Spinal cord (tissue), 10 donors: ENCODE results near the gene MARCHF11. TPM values are rescaled to one million over a fixed set of nuclear protein-coding genes. Genes with fewer than 3 reads are reported as not detected.

ENCODE experiments used
- DNase-seq, 6 donors: peaks; one replicate each; pipeline versions ENCODE4 v3.0.0 to v3.0.0-alpha.2; 2013 to 2015; ENCODE audit warnings: low spot score in 6 of 6, low read depth in 4 of 6
- H3K27ac ChIP-seq: one replicate; pipeline ENCODE4 v1.5.1; 2013; ENCODE audit warnings: low read depth, low read length, control low read depth
- H3K27me3 ChIP-seq: one replicate; pipeline ENCODE4 v1.6.1; 2013; ENCODE audit warnings: low read length; ENCODE audit not compliant: control insufficient read depth, insufficient read depth
- H3K36me3 ChIP-seq: one replicate; pipeline ENCODE4 v1.6.1; 2013; ENCODE audit warnings: low read length; ENCODE audit not compliant: control insufficient read depth, insufficient read depth
- H3K4me1 ChIP-seq: one replicate; pipeline ENCODE4 v1.6.1; 2013; ENCODE audit warnings: low read length; ENCODE audit not compliant: control insufficient read depth, insufficient read depth
- H3K4me3 ChIP-seq: one replicate; pipeline ENCODE4 v1.5.1; 2013; ENCODE audit warnings: low read depth, low read length, control low read depth
- H3K9me3 ChIP-seq: one replicate; pipeline ENCODE4 v1.6.1; 2013; ENCODE audit warnings: low read length; ENCODE audit not compliant: control insufficient read depth, insufficient read depth
- WGBS: methylation state at CpG from one replicate; pipeline ENCODE4 v1.1.5; 2013; ENCODE audit warnings: missing lambda C conversion rate; ENCODE audit not compliant: insufficient coverage; 5-methylcytosine and 5-hydroxymethylcytosine counted together
- polyA plus RNA-seq, 2 donors: library from polyadenylated mRNA; unstranded; fragments of 120-200 nt; gene quantifications; one replicate each; pipeline ENCODE4 v1.2.1, GENCODE V29; 2013; ENCODE audit not compliant: insufficient read length in 2 of 2
- total RNA-seq, 2 donors: library from RNA; depleted of rRNA in 1 of 2; stranded (reverse); fragments of 120-200 nt in 1 of 2; fragments of >200 nt in 1 of 2; gene quantifications; one replicate each; pipeline versions ENCODE4 v1.2.3 to v1.2.4, GENCODE V29; 2013 to 2014
- donor health status: healthy.

Gene MARCHF11
- total and polyA plus RNA-seq, 4 donors: 1.8 to 16.5 (median 9.1) TPM

DNA sequence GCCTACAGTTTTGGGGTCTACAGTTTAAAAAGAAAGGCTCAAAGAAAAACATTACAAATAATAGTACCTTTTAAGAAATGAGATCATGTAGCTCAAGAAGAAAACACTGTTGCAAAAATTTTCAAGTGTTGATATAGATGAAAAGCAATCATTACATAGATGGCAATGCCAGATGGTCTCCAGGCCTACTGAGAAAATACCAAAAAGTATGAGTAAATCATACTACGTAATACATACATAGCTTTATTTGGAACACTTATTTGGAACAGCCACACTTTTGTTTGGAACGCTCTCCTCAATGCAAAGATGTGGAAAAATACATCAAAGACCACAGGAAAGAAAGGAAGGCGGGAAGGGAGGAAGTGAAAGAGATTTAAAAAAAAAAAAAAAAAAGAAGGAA, 44.1 kb downstream of the MARCHF11 start:
- H3K27me3 ChIP-seq: no peaks in the 10 kb centered on the region
- WGBS: 71% methylated on average over 1 of the region's 3 CpGs
- H3K4me3 ChIP-seq: no peak overlapping the region
- no peaks in the 10 kb centered on the region for H3K36me3 ChIP-seq
- no peak for DNase-seq
- H3K27ac ChIP-seq: no peak overlapping the region
- no peaks in the 10 kb centered on the region for H3K4me1 ChIP-seq
- peaks cover 4% of the 10 kb centered on the region for H3K9me3 ChIP-seq

DNA sequence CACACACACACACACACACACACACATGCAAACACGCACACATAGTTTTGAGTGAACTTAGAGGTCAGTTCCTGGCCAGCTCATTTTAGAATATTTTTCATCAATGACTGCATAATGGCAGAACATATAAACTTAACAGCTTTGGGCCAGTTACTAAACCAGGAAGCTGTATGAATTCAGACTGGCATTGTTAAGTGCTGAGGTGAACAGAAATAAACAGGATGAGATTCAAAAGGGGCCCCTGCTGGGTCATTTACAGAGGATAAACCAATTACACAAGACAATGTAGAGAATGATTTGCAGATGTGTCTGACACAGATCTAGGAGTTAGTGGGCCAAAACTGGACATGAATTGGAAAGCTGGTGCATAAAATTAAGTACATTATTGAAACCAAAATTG, 44.6 kb downstream of the MARCHF11 start:
- no peaks in the 10 kb centered on the region for H3K27me3 ChIP-seq
- peaks cover 4% of the 10 kb centered on the region for H3K9me3 ChIP-seq
- no peak for DNase-seq
- no peak overlapping the region for H3K4me3 ChIP-seq
- no CpG with 5 or more reads among the region's 1 CpG for WGBS
- H3K36me3 ChIP-seq: no peaks in the 10 kb centered on the region
- no peaks in the 10 kb centered on the region for H3K4me1 ChIP-seq
- H3K27ac ChIP-seq: no peak overlapping the region

DNA sequence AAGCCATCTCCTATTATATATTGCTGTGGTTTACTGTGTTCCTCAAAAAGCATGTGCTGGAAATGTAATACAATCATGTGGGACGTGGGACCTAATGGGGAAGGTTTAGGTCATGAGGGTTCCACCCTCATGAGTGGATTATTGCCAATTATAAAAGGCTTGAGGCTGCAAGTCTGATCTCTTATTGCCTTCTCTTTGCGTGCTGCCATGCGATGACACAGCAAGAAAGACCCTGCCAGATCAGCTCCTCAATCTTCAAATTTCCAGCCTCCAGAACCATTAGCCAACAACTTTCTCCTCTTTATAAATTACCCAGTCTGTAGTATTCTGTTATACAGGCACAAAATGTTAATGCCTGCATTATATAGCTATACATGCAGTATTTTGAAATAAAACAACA, 45.4 kb downstream of the MARCHF11 start:
- 72% methylated on average over 3 of the region's 3 CpGs for WGBS
- no peak overlapping the region for H3K4me3 ChIP-seq
- no peaks in the 10 kb centered on the region for H3K27me3 ChIP-seq
- no peaks in the 10 kb centered on the region for H3K4me1 ChIP-seq
- no peaks in the 10 kb centered on the region for H3K36me3 ChIP-seq
- DNase-seq: no peak
- no peak overlapping the region for H3K27ac ChIP-seq
- peaks cover 4% of the 10 kb centered on the region for H3K9me3 ChIP-seq

DNA sequence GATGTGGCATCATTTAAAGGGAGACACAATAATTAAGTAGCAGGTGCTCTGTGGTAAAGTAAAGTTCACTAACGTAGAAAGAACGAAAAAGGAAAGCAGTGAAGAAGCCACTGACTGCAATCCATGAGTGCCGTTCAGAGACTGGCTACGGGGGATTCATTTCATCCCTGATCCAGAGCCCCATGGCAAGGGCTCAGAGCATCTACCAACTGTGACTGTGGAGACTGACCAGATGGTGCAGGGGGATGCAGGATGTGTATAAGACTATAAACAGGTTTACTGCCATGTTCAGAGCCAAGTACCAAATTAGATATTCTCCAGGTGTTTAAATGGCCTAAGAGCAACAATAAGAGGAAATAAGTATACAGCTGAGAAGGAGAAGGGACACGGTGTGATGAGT, 47.7 kb downstream of the MARCHF11 start:
- 87% methylated on average over 5 of the region's 5 CpGs for WGBS
- Histone ChIP-seq H3K27ac (no peak overlapping the region), H3K9me3 (no peaks in the 10 kb centered on the region), H3K36me3 (no peaks in the 10 kb centered on the region), H3K27me3 (no peaks in the 10 kb centered on the region), H3K4me3 (no peak overlapping the region), H3K4me1 (no peaks in the 10 kb centered on the region)
- DNase-seq: no peak

DNA sequence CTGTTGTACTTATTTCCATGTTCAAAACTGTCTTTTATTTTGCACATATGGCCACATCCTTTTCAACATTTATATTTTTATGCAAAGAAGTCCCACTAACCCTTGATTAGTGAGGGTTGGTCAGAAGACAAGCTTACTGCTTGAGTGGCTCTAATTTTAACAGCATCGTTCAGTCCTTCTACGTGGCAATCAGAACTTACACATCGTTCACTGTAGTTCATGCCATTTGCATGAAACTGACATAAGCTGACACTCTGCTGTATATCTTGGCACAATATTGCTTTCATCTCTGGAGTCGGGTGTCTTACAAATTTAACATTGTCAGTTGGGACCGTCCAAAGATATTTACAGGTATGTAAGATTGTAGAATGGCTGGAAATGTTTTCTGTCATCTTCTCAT, 50.6 kb downstream of the MARCHF11 start:
- H3K4me1 ChIP-seq: no peaks in the 10 kb centered on the region

DNA sequence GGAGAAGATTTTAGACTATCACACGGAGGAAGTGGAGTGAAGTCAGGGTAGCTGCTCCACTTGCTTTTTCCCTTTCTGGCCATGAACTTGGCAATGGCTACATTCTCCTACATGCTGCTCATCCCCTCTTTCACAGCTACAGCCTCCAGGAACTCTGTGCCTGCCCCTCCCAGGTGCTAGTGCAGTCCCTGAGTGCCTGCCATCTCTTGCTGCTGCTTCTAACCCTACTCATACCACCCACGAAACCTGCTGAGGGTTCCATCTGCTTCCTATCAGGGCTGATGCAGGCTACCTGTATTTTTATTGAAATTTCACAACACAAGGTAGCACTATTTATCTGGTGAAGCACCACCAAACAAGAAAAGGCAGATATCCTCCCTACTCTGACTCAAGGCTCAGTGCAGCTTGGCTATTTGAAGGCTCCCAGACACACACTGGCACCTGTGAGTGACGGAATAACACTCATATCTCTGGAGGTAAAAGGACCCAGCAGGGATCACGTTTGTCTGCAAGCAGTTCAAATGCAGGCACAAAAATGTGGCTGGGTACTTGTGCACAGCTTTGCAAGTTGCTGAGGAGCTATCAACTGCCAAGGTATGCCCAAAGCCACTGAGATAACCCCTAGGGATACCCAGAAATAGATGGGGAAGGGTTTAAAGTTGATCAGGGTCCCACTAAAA, 51.6 kb downstream of the MARCHF11 start:
- 80% methylated on average over 4 of the region's 4 CpGs for WGBS
- no peaks in the 10 kb centered on the region for H3K27me3 ChIP-seq
- no peak for DNase-seq

More for the DNA sequence above, 50.6 kb downstream of the MARCHF11 start:
- Histone ChIP-seq H3K4me3 (no peak overlapping the region), H3K9me3 (no peaks in the 10 kb centered on the region), H3K27me3 (no peaks in the 10 kb centered on the region), H3K36me3 (no peaks in the 10 kb centered on the region), H3K27ac (no peak overlapping the region)
- DNase-seq: no peak
- 83% methylated on average over 3 of the region's 5 CpGs for WGBS

DNA sequence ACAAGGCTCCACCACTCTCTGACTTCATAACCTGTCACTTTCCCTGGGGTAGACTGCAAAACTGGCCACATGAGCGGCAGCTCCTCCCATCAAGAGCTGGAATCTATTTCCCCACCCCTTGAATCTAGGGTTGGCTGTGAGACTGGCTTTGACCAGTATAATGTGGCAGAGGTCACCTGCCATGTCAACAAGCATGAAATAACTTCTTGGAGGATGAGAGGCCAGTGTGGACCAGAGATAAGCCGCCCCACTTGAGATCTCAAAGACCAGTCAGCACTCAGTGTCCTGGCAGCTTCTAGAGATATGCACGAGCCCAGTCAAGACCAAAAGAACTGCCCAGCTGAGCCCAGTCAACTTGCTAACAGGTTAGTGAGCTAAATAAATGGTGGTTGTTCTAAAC, 59.0 kb downstream of the MARCHF11 start:
- Histone ChIP-seq H3K4me3 (no peak overlapping the region), H3K9me3 (no peaks in the 10 kb centered on the region), H3K36me3 (no peaks in the 10 kb centered on the region), H3K27ac (no peak overlapping the region), H3K4me1 (no peaks in the 10 kb centered on the region), H3K27me3 (no peaks in the 10 kb centered on the region)
- WGBS: no CpG with 5 or more reads among the region's 3 CpGs
- DNase-seq: no peak

More for the DNA sequence above, 51.6 kb downstream of the MARCHF11 start:
- Histone ChIP-seq H3K36me3 (no peaks in the 10 kb centered on the region), H3K9me3 (no peaks in the 10 kb centered on the region), H3K4me1 (no peaks in the 10 kb centered on the region), H3K27ac (no peak overlapping the region), H3K4me3 (no peak overlapping the region)

DNA sequence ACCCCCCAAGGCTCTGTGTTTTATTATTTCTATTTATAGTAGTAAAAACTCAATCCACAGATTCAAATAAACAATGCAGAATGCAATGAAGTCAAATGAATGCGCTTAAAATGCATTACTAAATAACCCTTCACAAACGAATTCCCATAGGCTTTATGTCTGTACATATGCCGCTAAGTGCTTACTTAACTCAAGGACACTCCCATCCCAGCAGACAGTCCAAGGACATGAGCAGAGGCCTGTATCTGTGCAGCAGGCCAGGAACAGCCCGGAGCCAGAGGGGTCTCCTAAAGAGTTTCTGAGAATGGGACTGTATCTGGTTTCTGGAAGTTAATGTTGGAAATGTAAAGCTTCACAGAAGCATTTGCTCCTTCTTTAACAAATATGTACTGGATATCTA, 59.8 kb downstream of the MARCHF11 start:
- WGBS: 83% methylated on average over 1 of the region's 4 CpGs
- no peak overlapping the region for H3K4me3 ChIP-seq
- no peaks in the 10 kb centered on the region for H3K36me3 ChIP-seq
- no peaks in the 10 kb centered on the region for H3K27me3 ChIP-seq
- H3K9me3 ChIP-seq: no peaks in the 10 kb centered on the region
- DNase-seq: no peak
- no peaks in the 10 kb centered on the region for H3K4me1 ChIP-seq
- H3K27ac ChIP-seq: no peak overlapping the region

DNA sequence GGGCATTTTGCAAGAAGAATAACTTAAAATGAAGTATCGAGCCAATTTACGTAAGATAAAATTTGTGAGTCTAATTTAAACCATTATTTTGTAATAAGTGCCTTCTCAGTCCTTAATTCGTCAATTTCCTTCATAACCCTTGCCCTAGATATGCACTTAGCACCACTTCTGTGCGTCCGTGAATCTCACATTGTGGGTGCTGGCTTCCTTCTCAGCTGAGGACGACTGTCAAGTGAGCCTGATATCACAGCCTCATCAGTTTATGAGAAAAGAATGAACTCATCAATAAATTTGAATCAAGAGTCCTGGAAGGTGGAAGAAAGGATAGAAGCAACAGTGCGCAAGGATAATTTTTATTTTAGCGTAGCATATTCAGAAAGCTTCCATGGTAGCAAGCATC, 64.5 kb downstream of the MARCHF11 start:
- DNase-seq: peak in 1 of 6 donors; percentile 26
- H3K4me3 ChIP-seq: no peak overlapping the region
- no peaks in the 10 kb centered on the region for H3K36me3 ChIP-seq
- no peak overlapping the region for H3K27ac ChIP-seq
- H3K9me3 ChIP-seq: peaks cover 4% of the 10 kb centered on the region
- WGBS: no CpG with 5 or more reads among the region's 8 CpGs
- no peaks in the 10 kb centered on the region for H3K27me3 ChIP-seq
- no peaks in the 10 kb centered on the region for H3K4me1 ChIP-seq

DNA sequence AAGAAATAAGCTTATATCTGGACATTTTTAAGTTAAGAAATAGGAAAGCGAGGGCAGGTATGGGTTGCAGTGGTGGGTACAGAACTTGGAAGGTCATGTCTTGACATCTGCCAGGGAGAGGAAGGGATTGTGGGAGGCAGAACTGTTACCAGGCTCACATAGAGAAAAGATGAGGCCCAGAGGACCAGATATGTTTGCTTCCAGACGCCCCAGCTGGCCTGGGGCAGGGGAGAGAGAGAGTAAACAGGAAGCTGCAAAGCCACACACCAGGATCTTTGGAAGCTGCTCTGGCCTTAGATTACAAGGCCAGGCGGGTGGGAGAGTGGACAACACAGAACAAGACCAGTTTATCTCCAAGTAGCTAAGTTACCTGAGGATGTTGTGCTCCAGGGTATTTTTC, 71.2 kb downstream of the MARCHF11 start:
- WGBS: 84% methylated on average over 1 of the region's 3 CpGs

More for the DNA sequence above, 71.2 kb downstream of the MARCHF11 start:
- no peak for DNase-seq
- Histone ChIP-seq H3K27me3 (no peaks in the 10 kb centered on the region), H3K36me3 (no peaks in the 10 kb centered on the region), H3K4me1 (no peaks in the 10 kb centered on the region), H3K9me3 (peaks cover 4% of the 10 kb centered on the region), H3K27ac (no peak overlapping the region), H3K4me3 (no peak overlapping the region)
